Measurements from ENCODE around the gene CHL1.

CHL1 gene

GRCh38 chr3:166071-166470 lies 30.5 kb upstream of the CHL1 start:
- no peaks in the 10 kb centered on the region for H3K4me1 ChIP-seq (ENCODE audit: control insufficient read depth, low read length)
- H3K4me3 ChIP-seq (ENCODE audit: low read length), result no peak overlapping the region
- H3K36me3 ChIP-seq (ENCODE audit: control insufficient read depth, low read length), result no peaks in the 10 kb centered on the region
- no peaks in the 10 kb centered on the region for H3F3A ChIP-seq (ENCODE audit: control insufficient read depth, insufficient read depth)
- H3K4me2 ChIP-seq (ENCODE audit: low read length), result no peak overlapping the region
- TF ChIP-seq EZH2phosphoT487 (IDR thresholded peaks at IDR 0.05; ENCODE audit: borderline replicate concordance, low read length) (no peak), CTCF (IDR thresholded peaks at IDR 0.05; ENCODE audit: low read depth, low read length, poor library complexity, severe bottlenecking) (no peak)
- no peaks in the 10 kb centered on the region for H3K79me2 ChIP-seq (ENCODE audit: control insufficient read depth, low read length)
- H3K9me3 ChIP-seq (ENCODE audit: control insufficient read depth, insufficient read depth, low read length), result no peaks in the 10 kb centered on the region
- no peaks in the 10 kb centered on the region for H4K20me1 ChIP-seq (ENCODE audit: control insufficient read depth, insufficient read depth, low read depth, low read length)
- H3K27ac ChIP-seq (ENCODE audit: low read depth, low read length), result no peak overlapping the region
- no peaks in the 10 kb centered on the region for H3K27me3 ChIP-seq (ENCODE audit: control insufficient read depth, low read length)
- no peaks in the 10 kb centered on the region for H3K9me2 ChIP-seq (replicated peaks; ENCODE audit: control insufficient read depth, low read length)

GRCh38 chr3:166799-167198 lies 29.8 kb upstream of the CHL1 start:
- Histone ChIP-seq H3K27ac (ENCODE audit: low read depth, low read length) (no peak overlapping the region), H3K4me1 (ENCODE audit: control insufficient read depth, low read length) (no peaks in the 10 kb centered on the region), H3K4me2 (ENCODE audit: low read length) (no peak overlapping the region), H3K79me2 (ENCODE audit: control insufficient read depth, low read length) (no peaks in the 10 kb centered on the region), H3K4me3 (ENCODE audit: low read length) (no peak overlapping the region), H3F3A (ENCODE audit: control insufficient read depth, insufficient read depth) (no peaks in the 10 kb centered on the region), H3K9me2 (replicated peaks; ENCODE audit: control insufficient read depth, low read length) (no peaks in the 10 kb centered on the region), H3K9me3 (ENCODE audit: control insufficient read depth, insufficient read depth, low read length) (no peaks in the 10 kb centered on the region), H3K27me3 (ENCODE audit: control insufficient read depth, low read length) (no peaks in the 10 kb centered on the region), H3K36me3 (ENCODE audit: control insufficient read depth, low read length) (no peaks in the 10 kb centered on the region), H4K20me1 (ENCODE audit: control insufficient read depth, insufficient read depth, low read depth, low read length) (no peaks in the 10 kb centered on the region)
- TF ChIP-seq EZH2phosphoT487 (IDR thresholded peaks at IDR 0.05; ENCODE audit: borderline replicate concordance, low read length) (no peak), CTCF (IDR thresholded peaks at IDR 0.05; ENCODE audit: low read depth, low read length, poor library complexity, severe bottlenecking) (no peak)

GRCh38 chr3:173886-174285 lies 22.7 kb upstream of the CHL1 start:
- Histone ChIP-seq H3K4me1 (ENCODE audit: control insufficient read depth, low read length) (no peaks in the 10 kb centered on the region), H3K4me2 (ENCODE audit: low read length) (no peak overlapping the region), H3K36me3 (ENCODE audit: control insufficient read depth, low read length) (no peaks in the 10 kb centered on the region), H3K79me2 (ENCODE audit: control insufficient read depth, low read length) (no peaks in the 10 kb centered on the region), H3K27ac (ENCODE audit: low read depth, low read length) (no peak overlapping the region), H3K9me2 (replicated peaks; ENCODE audit: control insufficient read depth, low read length) (no peaks in the 10 kb centered on the region), H3K27me3 (ENCODE audit: control insufficient read depth, low read length) (no peaks in the 10 kb centered on the region), H3F3A (ENCODE audit: control insufficient read depth, insufficient read depth) (no peaks in the 10 kb centered on the region), H3K4me3 (ENCODE audit: low read length) (no peak overlapping the region), H4K20me1 (ENCODE audit: control insufficient read depth, insufficient read depth, low read depth, low read length) (no peaks in the 10 kb centered on the region), H3K9me3 (ENCODE audit: control insufficient read depth, insufficient read depth, low read length) (no peaks in the 10 kb centered on the region)
- TF ChIP-seq EZH2phosphoT487 (IDR thresholded peaks at IDR 0.05; ENCODE audit: borderline replicate concordance, low read length) (no peak), CTCF (IDR thresholded peaks at IDR 0.05; ENCODE audit: low read depth, low read length, poor library complexity, severe bottlenecking) (no peak)

- Histone ChIP-seq H3K79me2 (ENCODE audit: control insufficient read depth, low read length) (no peaks in the 10 kb centered on the region), H3K27me3 (ENCODE audit: control insufficient read depth, low read length) (no peaks in the 10 kb centered on the region), H3K4me3 (ENCODE audit: low read length) (no peak overlapping the region), H3K36me3 (ENCODE audit: control insufficient read depth, low read length) (no peaks in the 10 kb centered on the region), H3K4me2 (ENCODE audit: low read length) (no peak overlapping the region), H3K27ac (ENCODE audit: low read depth, low read length) (no peak overlapping the region), H3F3A (ENCODE audit: control insufficient read depth, insufficient read depth) (no peaks in the 10 kb centered on the region), H3K9me2 (replicated peaks; ENCODE audit: control insufficient read depth, low read length) (no peaks in the 10 kb centered on the region), H4K20me1 (ENCODE audit: control insufficient read depth, insufficient read depth, low read depth, low read length) (no peaks in the 10 kb centered on the region), H3K4me1 (ENCODE audit: control insufficient read depth, low read length) (peaks cover 7% of the 10 kb centered on the region), H3K9me3 (ENCODE audit: control insufficient read depth, insufficient read depth, low read length) (no peaks in the 10 kb centered on the region)
- no peak for TF ChIP-seq CTCF (IDR thresholded peaks at IDR 0.05; ENCODE audit: low read depth, low read length, poor library complexity, severe bottlenecking)
- TF ChIP-seq EZH2phosphoT487 (IDR thresholded peaks at IDR 0.05; ENCODE audit: borderline replicate concordance, low read length), result no peak
Measured at GRCh38 chr3:184976-185375, 11.6 kb upstream of the CHL1 start.
